WTC11 (cell line): Measurements from ENCODE around the gene ANKRD22. TPM values are rescaled to one million over a fixed set of nuclear protein-coding genes. Genes with fewer than 3 reads are reported as not detected.

ENCODE experiments used
- ATAC-seq: fragments of 200-7000 bp; cut with Tn5 transposase; 2 replicates; pipeline ENCODE4 v1.10.0; 2021; ENCODE audit warnings: mild to moderate bottlenecking, moderate library complexity
- CTCF ChIA-PET: fragments of 300-600 bp; sonication (Branson Sonifier 250); formaldehyde crosslinking; loops from one replicate; lab custom pipeline; 2021; ENCODE audit warnings: antibody characterized with exemption; lab: Charles Lee
- POLR2A ChIA-PET: fragments of 350-600 bp; sonication (Branson Sonifier 250); formaldehyde crosslinking; loops from one replicate; lab custom pipeline; 2021; ENCODE audit warnings: antibody characterized with exemption; lab: Charles Lee
- DNase-seq: peaks from one replicate; pipeline ENCODE4 v3.0.0; 2021; ENCODE audit warnings: low spot score
- H3K27ac Mint-ChIP-seq: 2 replicates; pipeline ENCODE4 v1.8.0; 2021; ENCODE audit warnings: mixed read lengths
- H3K27me3 Mint-ChIP-seq: 2 replicates; pipeline ENCODE4 v1.8.0; 2021; ENCODE audit warnings: low read depth, mild to moderate bottlenecking, moderate library complexity, mixed read lengths
- H3K36me3 Mint-ChIP-seq: 2 replicates; pipeline ENCODE4 v1.8.0; 2021; ENCODE audit warnings: mixed read lengths
- H3K4me1 Mint-ChIP-seq: 2 replicates; pipeline ENCODE4 v1.8.0; 2022; ENCODE audit warnings: mixed read lengths
- H3K4me3 Mint-ChIP-seq: 2 replicates; pipeline ENCODE4 v1.8.0; 2021; ENCODE audit warnings: mild to moderate bottlenecking, moderate library complexity, mixed read lengths
- H3K9me3 Mint-ChIP-seq: 2 replicates; pipeline ENCODE4 v1.8.0; 2021; ENCODE audit warnings: mixed read lengths
- ATF1 ChIP-seq: sonication (generic); formaldehyde crosslinking; IDR thresholded peaks from 2 replicates; pipeline ENCODE4 v1.8.1; 2023; ENCODE audit warnings: mild to moderate bottlenecking, moderate library complexity, missing genetic modification reagents
- CREB1 ChIP-seq: sonication (generic); formaldehyde crosslinking; IDR thresholded peaks from 2 replicates; pipeline ENCODE4 v1.8.0; 2023; ENCODE audit warnings: mild to moderate bottlenecking, missing genetic modification reagents
- CREM ChIP-seq: sonication (generic); formaldehyde crosslinking; IDR thresholded peaks from 2 replicates; pipeline ENCODE4 v1.8.1; 2022; ENCODE audit warnings: mild to moderate bottlenecking, missing genetic modification reagents, moderate library complexity
- JUN ChIP-seq: sonication (generic); formaldehyde crosslinking; IDR thresholded peaks from 2 replicates; pipeline ENCODE4 v1.8.0; 2023; ENCODE audit warnings: mild to moderate bottlenecking, missing genetic modification reagents
- MYBL2 ChIP-seq: sonication (generic); formaldehyde crosslinking; IDR thresholded peaks from 2 replicates; pipeline ENCODE4 v1.8.1; 2023; ENCODE audit warnings: mild to moderate bottlenecking, moderate library complexity, missing genetic modification reagents
- NFATC4 ChIP-seq: fragments of 250-450 bp; sonication (Bioruptor Pico); IDR thresholded peaks from 2 replicates; pipeline ENCODE4 v1.9.0; 2021; ENCODE audit warnings: mild to moderate bottlenecking
- NFE2L1 ChIP-seq: sonication (generic); formaldehyde crosslinking; IDR thresholded peaks from 2 replicates; pipeline ENCODE4 v1.8.1; 2023; ENCODE audit warnings: missing genetic modification reagents
- NFYB ChIP-seq: sonication (generic); formaldehyde crosslinking; conservative IDR thresholded peaks from 2 replicates; pipeline ENCODE4 v1.8.0; 2022; ENCODE audit warnings: low read depth, missing genetic modification reagents
- NR1H2 ChIP-seq: sonication (generic); formaldehyde crosslinking; IDR thresholded peaks from 2 replicates; pipeline ENCODE4 v1.9.0; 2021; ENCODE audit warnings: mild to moderate bottlenecking, moderate library complexity, missing genetic modification reagents
- OVOL2 ChIP-seq: fragments of 250-450 bp; sonication (Bioruptor Pico); IDR thresholded peaks from 2 replicates; pipeline ENCODE4 v1.9.0; 2021; ENCODE audit warnings: mild to moderate bottlenecking, borderline replicate concordance
- RELA ChIP-seq: sonication (generic); formaldehyde crosslinking; IDR thresholded peaks from 2 replicates; pipeline ENCODE4 v1.8.1; 2022; ENCODE audit warnings: missing genetic modification reagents, mild to moderate bottlenecking, borderline replicate concordance
- RORB ChIP-seq: fragments of 250-450 bp; sonication (Bioruptor Pico); IDR thresholded peaks from 2 replicates; pipeline ENCODE4 v1.9.0; 2021; ENCODE audit warnings: mild to moderate bottlenecking
- SP1 ChIP-seq: sonication (generic); formaldehyde crosslinking; conservative IDR thresholded peaks from 2 replicates; pipeline ENCODE4 v1.8.1; 2022; ENCODE audit warnings: missing genetic modification reagents
- TEAD4 ChIP-seq: sonication (generic); formaldehyde crosslinking; IDR thresholded peaks from 2 replicates; pipeline ENCODE4 v1.8.0; 2022; ENCODE audit warnings: mild to moderate bottlenecking, missing genetic modification reagents
- ZBTB43 ChIP-seq: sonication (generic); formaldehyde crosslinking; IDR thresholded peaks from 2 replicates; pipeline ENCODE4 v1.8.1; 2023; ENCODE audit warnings: mild to moderate bottlenecking, missing genetic modification reagents
- ZMAT4 ChIP-seq: fragments of 250-450 bp; sonication (Bioruptor Pico); IDR thresholded peaks from 2 replicates; pipeline ENCODE4 v1.9.0; 2021; ENCODE audit warnings: mild to moderate bottlenecking
- ZNF396 ChIP-seq: fragments of 250-450 bp; sonication (Bioruptor Pico); IDR thresholded peaks from 2 replicates; pipeline ENCODE4 v1.8.0; 2021; ENCODE audit warnings: mild to moderate bottlenecking, moderate library complexity, borderline replicate concordance
- ZNF423 ChIP-seq: fragments of 250-450 bp; sonication (Bioruptor Pico); IDR thresholded peaks from 2 replicates; pipeline ENCODE4 v2.1.2; 2022; ENCODE audit warnings: mild to moderate bottlenecking, moderate library complexity
- total RNA-seq: library from RNA; stranded (reverse); gene quantifications from 3 replicates; pipeline ENCODE4 v1.2.3, GENCODE V29; 2021
- TF ChIP-seq, protein P1 (sequence below): sonication (generic); formaldehyde crosslinking; IDR thresholded peaks from 2 replicates; pipeline ENCODE4 v1.8.0; 2022; ENCODE audit warnings: mild to moderate bottlenecking, missing genetic modification reagents
- TF ChIP-seq, protein P2 (sequence below): fragments of 250-450 bp; sonication (Bioruptor Pico); IDR thresholded peaks from 2 replicates; pipeline ENCODE4 v2.1.2; 2022; ENCODE audit warnings: mild to moderate bottlenecking, moderate library complexity
- TF ChIP-seq, protein P3 (sequence below): fragments of 250-450 bp; sonication (Bioruptor Pico); IDR thresholded peaks from 2 replicates; pipeline ENCODE4 v1.8.0; 2021; ENCODE audit warnings: mild to moderate bottlenecking
- TF ChIP-seq, protein P4 (sequence below): sonication (generic); formaldehyde crosslinking; IDR thresholded peaks from 2 replicates; pipeline ENCODE4 v1.8.1; 2023; ENCODE audit warnings: mild to moderate bottlenecking, missing genetic modification reagents

Gene ANKRD22
- total RNA-seq, 1 experiment from 2014 or later, result not detected

GRCh38 chr10:88804083-88804812 is 47.4 kb downstream of the ANKRD22 start:
- DNase-seq (no peak), ATAC-seq (peak; percentile 97)
- CTCF ChIA-PET, result interaction anchor here (3.1 kb wide), 1 partner anchor 76 kb away, joined by 21 read pairs; no protein-coding TSS in a partner anchor

DNA sequence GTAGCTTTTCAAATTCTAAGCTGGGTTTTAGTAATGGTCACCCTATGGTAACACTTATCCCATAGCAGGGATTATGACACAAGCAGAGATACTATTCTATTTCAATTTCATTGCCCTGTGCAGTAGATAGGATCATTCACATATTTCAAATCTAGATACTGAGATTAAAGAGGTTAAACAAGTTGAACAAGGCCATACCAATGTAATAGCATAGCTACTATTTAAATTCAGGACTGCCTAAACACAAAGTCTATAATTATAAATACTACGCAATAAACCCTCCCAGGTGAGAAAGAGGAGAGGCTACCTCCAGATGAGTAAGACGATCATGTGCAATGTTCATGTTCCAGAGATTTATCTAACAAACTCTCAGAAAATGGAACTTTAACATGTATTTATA is 48.0 kb downstream of the ANKRD22 start:
- H3K9me3 Mint-ChIP-seq, result no peaks in the 10 kb centered on the region
- no peak for TF ChIP-seq NFYB (CRISPR knock-in tag)
- no peak for TF ChIP-seq TEAD4 (CRISPR knock-in tag)
- no peak for TF ChIP-seq ZMAT4
- TF ChIP-seq, protein P1, sequence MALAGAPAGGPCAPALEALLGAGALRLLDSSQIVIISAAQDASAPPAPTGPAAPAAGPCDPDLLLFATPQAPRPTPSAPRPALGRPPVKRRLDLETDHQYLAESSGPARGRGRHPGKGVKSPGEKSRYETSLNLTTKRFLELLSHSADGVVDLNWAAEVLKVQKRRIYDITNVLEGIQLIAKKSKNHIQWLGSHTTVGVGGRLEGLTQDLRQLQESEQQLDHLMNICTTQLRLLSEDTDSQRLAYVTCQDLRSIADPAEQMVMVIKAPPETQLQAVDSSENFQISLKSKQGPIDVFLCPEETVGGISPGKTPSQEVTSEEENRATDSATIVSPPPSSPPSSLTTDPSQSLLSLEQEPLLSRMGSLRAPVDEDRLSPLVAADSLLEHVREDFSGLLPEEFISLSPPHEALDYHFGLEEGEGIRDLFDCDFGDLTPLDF (CRISPR knock-in tag), result no peak
- no peak for TF ChIP-seq ZNF396 (CRISPR knock-in tag)
- TF ChIP-seq, protein P2, sequence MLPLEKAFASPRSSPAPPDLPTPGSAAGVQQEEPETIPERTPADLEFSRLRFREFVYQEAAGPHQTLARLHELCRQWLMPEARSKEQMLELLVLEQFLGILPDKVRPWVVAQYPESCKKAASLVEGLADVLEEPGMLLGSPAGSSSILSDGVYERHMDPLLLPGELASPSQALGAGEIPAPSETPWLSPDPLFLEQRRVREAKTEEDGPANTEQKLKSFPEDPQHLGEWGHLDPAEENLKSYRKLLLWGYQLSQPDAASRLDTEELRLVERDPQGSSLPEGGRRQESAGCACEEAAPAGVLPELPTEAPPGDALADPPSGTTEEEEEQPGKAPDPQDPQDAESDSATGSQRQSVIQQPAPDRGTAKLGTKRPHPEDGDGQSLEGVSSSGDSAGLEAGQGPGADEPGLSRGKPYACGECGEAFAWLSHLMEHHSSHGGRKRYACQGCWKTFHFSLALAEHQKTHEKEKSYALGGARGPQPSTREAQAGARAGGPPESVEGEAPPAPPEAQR (CRISPR knock-in tag), result no peak
- TF ChIP-seq, protein P3, sequence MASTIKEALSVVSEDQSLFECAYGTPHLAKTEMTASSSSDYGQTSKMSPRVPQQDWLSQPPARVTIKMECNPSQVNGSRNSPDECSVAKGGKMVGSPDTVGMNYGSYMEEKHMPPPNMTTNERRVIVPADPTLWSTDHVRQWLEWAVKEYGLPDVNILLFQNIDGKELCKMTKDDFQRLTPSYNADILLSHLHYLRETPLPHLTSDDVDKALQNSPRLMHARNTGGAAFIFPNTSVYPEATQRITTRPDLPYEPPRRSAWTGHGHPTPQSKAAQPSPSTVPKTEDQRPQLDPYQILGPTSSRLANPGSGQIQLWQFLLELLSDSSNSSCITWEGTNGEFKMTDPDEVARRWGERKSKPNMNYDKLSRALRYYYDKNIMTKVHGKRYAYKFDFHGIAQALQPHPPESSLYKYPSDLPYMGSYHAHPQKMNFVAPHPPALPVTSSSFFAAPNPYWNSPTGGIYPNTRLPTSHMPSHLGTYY (CRISPR knock-in tag), result no peak
- no peak for TF ChIP-seq NFE2L1
- no peak for TF ChIP-seq OVOL2 (CRISPR knock-in tag)
- TF ChIP-seq NR1H2 (CRISPR knock-in tag), result no peak
- TF ChIP-seq MYBL2 (CRISPR knock-in tag), result no peak
- no peak for TF ChIP-seq ZBTB43
- no peak for TF ChIP-seq SP1 (CRISPR knock-in tag)
- no peak for TF ChIP-seq ZNF423 (CRISPR knock-in tag)
- H3K4me1 Mint-ChIP-seq, result peaks cover 10% of the 10 kb centered on the region
- no peak overlapping the region for H3K4me3 Mint-ChIP-seq
- ATAC-seq, result no peak
- H3K27me3 Mint-ChIP-seq, result peaks cover 20% of the 10 kb centered on the region
- CTCF ChIA-PET, result interaction anchor here (3.1 kb wide), 1 partner anchor 75 kb away, joined by 21 read pairs; no protein-coding TSS in a partner anchor
- DNase-seq, result no peak
- H3K27ac Mint-ChIP-seq, result no peak overlapping the region
- POLR2A ChIA-PET, result interaction anchor here (0.7 kb wide), 1 partner anchor 523 kb away, joined by 4 read pairs; no protein-coding TSS in a partner anchor
- H3K36me3 Mint-ChIP-seq, result no peaks in the 10 kb centered on the region

More at GRCh38 chr10:88804083-88804812, 47.4 kb downstream of the ANKRD22 start:
- Mint-ChIP-seq H3K9me3 (no peaks in the 10 kb centered on the region), H3K27me3 (peaks cover 20% of the 10 kb centered on the region), H3K4me3 (no peak overlapping the region), H3K4me1 (peaks cover 10% of the 10 kb centered on the region), H3K27ac (no peak overlapping the region), H3K36me3 (no peaks in the 10 kb centered on the region)
- TF ChIP-seq RORB (CRISPR knock-in tag), result no peak
- TF ChIP-seq JUN (CRISPR knock-in tag), result no peak
- no peak for TF ChIP-seq CREM (CRISPR knock-in tag)
- no peak for TF ChIP-seq NFATC4 (CRISPR knock-in tag)
- TF ChIP-seq RELA, result no peak
- TF ChIP-seq ATF1 (CRISPR knock-in tag), result no peak
- TF ChIP-seq CREB1, result no peak
- TF ChIP-seq ZMAT4, result no peak
- TF ChIP-seq, protein P4, sequence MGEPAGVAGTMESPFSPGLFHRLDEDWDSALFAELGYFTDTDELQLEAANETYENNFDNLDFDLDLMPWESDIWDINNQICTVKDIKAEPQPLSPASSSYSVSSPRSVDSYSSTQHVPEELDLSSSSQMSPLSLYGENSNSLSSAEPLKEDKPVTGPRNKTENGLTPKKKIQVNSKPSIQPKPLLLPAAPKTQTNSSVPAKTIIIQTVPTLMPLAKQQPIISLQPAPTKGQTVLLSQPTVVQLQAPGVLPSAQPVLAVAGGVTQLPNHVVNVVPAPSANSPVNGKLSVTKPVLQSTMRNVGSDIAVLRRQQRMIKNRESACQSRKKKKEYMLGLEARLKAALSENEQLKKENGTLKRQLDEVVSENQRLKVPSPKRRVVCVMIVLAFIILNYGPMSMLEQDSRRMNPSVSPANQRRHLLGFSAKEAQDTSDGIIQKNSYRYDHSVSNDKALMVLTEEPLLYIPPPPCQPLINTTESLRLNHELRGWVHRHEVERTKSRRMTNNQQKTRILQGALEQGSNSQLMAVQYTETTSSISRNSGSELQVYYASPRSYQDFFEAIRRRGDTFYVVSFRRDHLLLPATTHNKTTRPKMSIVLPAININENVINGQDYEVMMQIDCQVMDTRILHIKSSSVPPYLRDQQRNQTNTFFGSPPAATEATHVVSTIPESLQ (CRISPR knock-in tag), result no peak
- POLR2A ChIA-PET, result interaction anchor here (0.7 kb wide), 1 partner anchor 524 kb away, joined by 4 read pairs; no protein-coding TSS in a partner anchor
